Natural killer cell (primary cell): ENCODE data around the gene XCL2. TPM values are rescaled to one million over a fixed set of nuclear protein-coding genes. Genes with fewer than 3 reads are reported as not detected.
"Not testable (repeated sequence)": the region's sequence is repeated elsewhere in the genome, so short reads cannot be mapped to it uniquely, and the experiment has no call there.

Source experiments
- ATAC-seq, 3 donors: fragments of 150-1000 bp in 2 of 3; fragments of 200-7000 bp in 1 of 3; cut with Tn5 transposase; 1 replicate in 1 of 3; 2 replicates in 2 of 3; pipeline ENCODE4 v1.10.0; 2021; ENCODE audit warnings: mild to moderate bottlenecking in 2 of 3, moderate library complexity in 2 of 3
- DNase-seq, 2 donors: peaks; one replicate each; pipeline versions ENCODE4 v3.0.0 to v3.0.0-alpha.2; 2013 to 2021; ENCODE audit warnings: mixed read lengths in 1 of 2
- H3K27ac ChIP-seq: one replicate; pipeline ENCODE4 v1.5.1; 2013; ENCODE audit warnings: mild to moderate bottlenecking, low read length
- H3K27me3 ChIP-seq: one replicate; pipeline ENCODE4 v1.6.1; 2013; ENCODE audit warnings: low read length; ENCODE audit not compliant: control insufficient read depth, insufficient read depth
- H3K36me3 ChIP-seq: one replicate; pipeline ENCODE4 v1.6.1; 2013; ENCODE audit warnings: low read length; ENCODE audit not compliant: control insufficient read depth, insufficient read depth
- H3K4me1 ChIP-seq: one replicate; pipeline ENCODE4 v1.6.1; 2013; ENCODE audit warnings: low read length; ENCODE audit not compliant: control insufficient read depth, insufficient read depth
- H3K4me3 ChIP-seq: one replicate; pipeline ENCODE4 v1.5.1; 2013; ENCODE audit warnings: low read length
- H3K9me3 ChIP-seq: one replicate; pipeline ENCODE4 v1.6.1; 2013; ENCODE audit warnings: low read length; ENCODE audit not compliant: control insufficient read depth, insufficient read depth
- H3K27ac Mint-ChIP-seq, 2 donors: one replicate each; pipeline ENCODE4 v1.8.0; 2022; ENCODE audit warnings: mild to moderate bottlenecking in 2 of 2, mixed read lengths in 2 of 2, moderate library complexity in 1 of 2
- H3K27me3 Mint-ChIP-seq, 2 donors: one replicate each; pipeline ENCODE4 v1.8.0; 2022; ENCODE audit warnings: low read depth in 2 of 2, mixed read lengths in 2 of 2
- H3K36me3 Mint-ChIP-seq: one replicate; pipeline ENCODE4 v1.8.0; 2022; ENCODE audit warnings: mixed read lengths
- H3K4me1 Mint-ChIP-seq, 2 donors: one replicate each; pipeline ENCODE4 v1.8.0; 2022; ENCODE audit warnings: mixed read lengths in 2 of 2
- H3K4me3 Mint-ChIP-seq: one replicate; pipeline ENCODE4 v1.8.0; 2022; ENCODE audit warnings: mild to moderate bottlenecking, moderate library complexity, mixed read lengths
- H3K9me3 Mint-ChIP-seq, 2 donors: one replicate each; pipeline ENCODE4 v1.8.0; 2022; ENCODE audit warnings: mixed read lengths in 2 of 2
- CTCF ChIP-seq: fragments of 200-600 bp; IDR thresholded peaks from one replicate; pipeline ENCODE4 v1.8.0; 2022; ENCODE audit warnings: antibody characterized with exemption
- WGBS: methylation state at CpG from one replicate; pipeline ENCODE4 v1.1.7; 2013; ENCODE audit warnings: missing lambda C conversion rate; ENCODE audit not compliant: insufficient coverage; 5-methylcytosine and 5-hydroxymethylcytosine counted together
- intact Hi-C: fragments of 100-400 bp; cut with micrococcal nuclease; formaldehyde crosslinking; loops from one replicate; pipeline ENCODE4 v1.14.2; 2022
- total RNA-seq, 4 donors: library from RNA; stranded (reverse); fragments of 120-200 nt in 1 of 4; gene quantifications; one replicate each; pipeline versions ENCODE4 v1.2.3 to v1.2.4, GENCODE V29; 2013 to 2022

Gene XCL2
- 100 to 1,000 TPM in 1 of 3 donors, 10 to 100 TPM in 2; 32.6 to 110 (median 92.9) TPM for total RNA-seq
- total RNA-seq (2013) = 296 TPM

- Histone ChIP-seq H3K4me3 (peak within 1 kb of the TSS; percentile 32), H3K27ac (peak within 1 kb of the TSS; percentile 53), H3K36me3 (peaks cover 18% of the 10 kb centered on the region), H3K4me1 (peaks cover 13% of the 10 kb centered on the region)
- not testable (repeated sequence) for H3K9me3 Mint-ChIP-seq, H3K9me3 ChIP-seq, H3K27me3 ChIP-seq, H3K36me3 Mint-ChIP-seq, H3K27me3 Mint-ChIP-seq
- ATAC-seq (peak; percentile 49 to 83 (median 64)), DNase-seq (peak in 1 of 2 donors; percentile 42)
- WGBS = 23% methylated on average over 2 of the region's 8 CpGs
- peaks cover 54 to 59% of the 10 kb centered on the region in 2 donors for H3K4me1 Mint-ChIP-seq
- intact Hi-C loops = loop anchor here (1.0 to 2.0 kb wide), 2 partner anchors 9 to 23 kb away; no protein-coding TSS in a partner anchor
- peak within 1 kb of the TSS; percentile 95 for H3K4me3 Mint-ChIP-seq
- peak within 1 kb of the TSS; percentile 93 to 95 for H3K27ac Mint-ChIP-seq
These were observed at the start of gene XCL2 for GRCh38 chr1:168543840-168544498. XCL2 (minus strand) TSS chr1:168543997; CDS start chr1:168543964, 33 bp downstream.

- H3K27ac Mint-ChIP-seq = no peak overlapping the region
- WGBS = no CpG with 5 or more reads among the region's 2 CpGs
- Histone ChIP-seq H3K4me1 (no peaks in the 10 kb centered on the region), H3K36me3 (no peaks in the 10 kb centered on the region), H3K27me3 (no peaks in the 10 kb centered on the region), H3K4me3 (no peak overlapping the region), H3K9me3 (no peaks in the 10 kb centered on the region), H3K27ac (no peak overlapping the region)
- TF ChIP-seq CTCF = no peak
- intact Hi-C loops = no loop called here
- no peaks in the 10 kb centered on the region for H3K4me1 Mint-ChIP-seq
- H3K4me3 Mint-ChIP-seq = no peak overlapping the region
- ATAC-seq (no peak), DNase-seq (no peak)
- peaks cover 0 to 4% of the 10 kb centered on the region in 2 donors for H3K27me3 Mint-ChIP-seq
- peaks cover 2 to 4% of the 10 kb centered on the region in 2 donors for H3K9me3 Mint-ChIP-seq
- peaks cover 10% of the 10 kb centered on the region for H3K36me3 Mint-ChIP-seq
These were observed 47.9 kb upstream of the XCL2 start for GRCh38 chr1:168591641-168592250.

GRCh38 chr1:168591066-168591465 is 47.3 kb upstream of the XCL2 start:
- Histone ChIP-seq H3K36me3 (no peaks in the 10 kb centered on the region), H3K27me3 (no peaks in the 10 kb centered on the region), H3K27ac (no peak overlapping the region), H3K4me3 (no peak overlapping the region), H3K9me3 (no peaks in the 10 kb centered on the region), H3K4me1 (no peaks in the 10 kb centered on the region)
- Mint-ChIP-seq H3K36me3 (peaks cover 10% of the 10 kb centered on the region), H3K27me3 (peaks cover 0 to 4% of the 10 kb centered on the region in 2 donors), H3K4me1 (no peaks in the 10 kb centered on the region), H3K9me3 (peaks cover 2 to 4% of the 10 kb centered on the region in 2 donors), H3K4me3 (no peak overlapping the region), H3K27ac (no peak overlapping the region)
- intact Hi-C loops = no loop called here
- DNase-seq (no peak), ATAC-seq (no peak)
- no peak for TF ChIP-seq CTCF
- WGBS = 96% methylated on average over 5 of the region's 5 CpGs

- TF ChIP-seq CTCF = no peak
- Histone ChIP-seq H3K27ac (no peak overlapping the region), H3K9me3 (no peaks in the 10 kb centered on the region), H3K4me1 (no peaks in the 10 kb centered on the region), H3K36me3 (no peaks in the 10 kb centered on the region), H3K4me3 (no peak overlapping the region), H3K27me3 (no peaks in the 10 kb centered on the region)
- H3K27me3 Mint-ChIP-seq = peaks cover 0 to 4% of the 10 kb centered on the region in 2 donors
- intact Hi-C loops = no loop called here
- peaks cover 10% of the 10 kb centered on the region for H3K36me3 Mint-ChIP-seq
- no CpG with 5 or more reads among the region's 2 CpGs for WGBS
- no peak for DNase-seq
- peaks cover 2 to 4% of the 10 kb centered on the region in 2 donors for H3K9me3 Mint-ChIP-seq
- no peaks in the 10 kb centered on the region for H3K4me1 Mint-ChIP-seq
- ATAC-seq = no peak
- no peak overlapping the region for H3K4me3 Mint-ChIP-seq
- H3K27ac Mint-ChIP-seq = no peak overlapping the region
These were observed 45.4 kb upstream of the XCL2 start for GRCh38 chr1:168589167-168589566.
